ENCODE data around the gene GOLGA6C. TPM values are rescaled to one million over a fixed set of nuclear protein-coding genes. Genes with fewer than 3 reads are reported as not detected.
"Not testable (repeated sequence)": the region's sequence is repeated elsewhere in the genome, so short reads cannot be mapped to it uniquely, and the experiment has no call there.

Gene GOLGA6C
- polyA plus RNA-seq, 1 donor = not detected

GRCh38 chr15:75227112-75227511 is 31.0 kb upstream of the GOLGA6C start:
- not testable (repeated sequence) for DNase-seq (ENCODE audit: low read depth)

GRCh38 chr15:75227663-75228280 is 30.4 kb upstream of the GOLGA6C start:
- no peak for DNase-seq (ENCODE audit: low read depth)

DNA sequence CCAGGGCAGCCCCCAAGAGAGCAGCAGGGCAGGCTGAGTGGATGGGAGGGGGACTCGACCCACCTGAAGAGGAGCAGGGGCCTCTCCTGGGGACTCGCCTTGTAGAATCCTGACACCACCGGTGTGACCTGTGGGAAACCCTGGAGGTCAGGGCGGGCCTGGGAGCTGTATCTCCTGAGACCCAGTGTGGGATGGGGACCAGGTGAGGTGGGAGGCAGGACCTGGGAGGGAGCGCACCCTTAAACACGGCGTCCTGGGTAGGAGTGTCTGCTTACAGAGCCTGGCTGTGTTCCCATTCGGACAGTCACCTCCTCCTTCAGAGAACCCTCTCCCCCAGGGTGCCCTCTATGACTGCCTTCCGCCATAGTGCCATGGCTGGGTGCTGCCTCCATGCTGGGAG is 29.3 kb upstream of the GOLGA6C start:
- DNase-seq (ENCODE audit: low read depth) = no peak

- DNase-seq (ENCODE audit: low read depth) = no peak
These were observed 28.7 kb upstream of the GOLGA6C start for GRCh38 chr15:75229191-75230015.

DNA sequence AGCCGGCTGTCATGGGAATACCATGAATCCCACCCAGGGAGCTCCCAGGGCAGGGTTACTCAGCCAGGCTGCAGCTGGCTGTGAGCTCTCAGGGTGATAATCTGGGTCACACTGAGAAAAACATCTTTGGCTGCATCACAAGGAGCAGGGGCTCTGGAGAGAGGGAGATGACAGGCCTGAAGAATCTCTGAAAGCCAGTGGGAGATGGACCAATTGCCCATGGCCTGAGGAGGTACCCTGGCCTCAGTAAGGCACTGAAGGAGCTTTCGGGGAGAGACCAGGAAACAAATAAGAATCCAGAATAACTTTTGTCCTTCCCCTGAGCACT is 28.2 kb upstream of the GOLGA6C start:
- no peak for DNase-seq (ENCODE audit: low read depth)

- DNase-seq (ENCODE audit: low read depth) = no peak
These were observed 27.4 kb upstream of the GOLGA6C start for GRCh38 chr15:75230551-75231371.

- no peak for DNase-seq (ENCODE audit: low read depth)
These were observed 26.3 kb upstream of the GOLGA6C start for GRCh38 chr15:75231836-75232235.

DNA sequence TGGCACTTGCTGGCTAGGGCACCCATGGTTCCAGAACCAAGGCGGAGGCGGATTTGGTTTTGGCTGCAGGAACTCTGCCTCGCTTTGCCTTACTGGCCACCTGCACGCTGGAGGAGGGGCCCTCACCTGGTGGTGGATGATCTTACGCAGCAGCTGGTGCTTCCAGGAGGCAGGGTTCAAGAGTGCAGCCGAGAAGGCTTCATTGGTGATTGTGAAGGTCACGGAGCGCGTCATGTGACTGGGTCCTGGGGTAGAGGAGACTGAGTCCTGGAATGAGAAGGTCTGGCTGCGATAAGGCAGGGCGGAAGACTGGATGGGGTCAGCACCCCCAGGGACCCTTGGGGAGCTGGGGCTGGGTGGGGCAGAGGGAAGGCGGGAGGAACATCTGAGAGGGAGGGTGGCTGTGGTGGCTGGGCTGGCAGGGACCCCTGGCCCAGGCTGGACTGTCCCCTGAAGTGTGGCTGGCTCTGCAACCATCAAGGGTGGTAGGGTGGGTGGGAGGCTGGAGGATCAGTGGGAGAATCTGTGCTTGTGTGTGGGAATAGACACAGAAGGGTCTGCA is 25.8 kb upstream of the GOLGA6C start:
- no peak for DNase-seq (ENCODE audit: low read depth)

- DNase-seq (ENCODE audit: low read depth) = no peak
These were observed 25.2 kb upstream of the GOLGA6C start for GRCh38 chr15:75232826-75233503.

- DNase-seq (ENCODE audit: low read depth) = no peak
These were observed 24.5 kb upstream of the GOLGA6C start for GRCh38 chr15:75233504-75234190.

DNA sequence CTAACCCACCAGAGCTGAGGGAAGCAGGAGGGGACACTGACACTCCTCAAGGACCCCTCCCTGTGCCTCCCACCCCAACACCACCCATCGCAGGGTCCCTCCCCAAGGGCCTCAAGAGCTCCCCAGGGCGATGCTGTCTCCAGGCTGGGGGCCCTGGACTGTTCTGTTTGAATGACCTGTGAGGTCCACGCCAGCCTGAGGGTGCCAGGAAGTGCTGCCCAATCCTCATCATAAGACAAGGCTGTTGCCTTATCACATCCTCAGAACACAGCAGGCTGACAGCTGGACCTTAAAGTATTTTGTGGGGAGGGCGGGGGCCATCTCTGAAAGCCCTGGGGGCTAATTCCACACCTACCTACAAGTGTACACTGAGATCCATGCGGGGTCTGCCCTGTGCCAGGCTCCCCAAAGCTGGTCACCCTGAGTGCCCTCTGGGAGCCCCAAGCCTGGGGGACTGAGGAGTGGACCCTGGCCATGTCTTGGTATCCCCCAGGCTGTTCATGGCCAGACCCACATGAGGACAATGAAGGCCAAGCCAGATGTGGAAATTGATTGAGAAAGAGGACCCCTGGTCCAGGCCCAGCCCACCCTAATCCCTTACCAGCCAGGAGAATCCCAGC is 23.8 kb upstream of the GOLGA6C start:
- no peak for DNase-seq (ENCODE audit: low read depth)

- DNase-seq (ENCODE audit: low read depth) = no peak
These were observed 23.0 kb upstream of the GOLGA6C start for GRCh38 chr15:75235051-75235673.

GRCh38 chr15:75235760-75236729 is 22.1 kb upstream of the GOLGA6C start:
- no peak for DNase-seq (ENCODE audit: low read depth)

GRCh38 chr15:75237316-75237982 is 20.7 kb upstream of the GOLGA6C start:
- no peak for DNase-seq (ENCODE audit: low read depth)

DNA sequence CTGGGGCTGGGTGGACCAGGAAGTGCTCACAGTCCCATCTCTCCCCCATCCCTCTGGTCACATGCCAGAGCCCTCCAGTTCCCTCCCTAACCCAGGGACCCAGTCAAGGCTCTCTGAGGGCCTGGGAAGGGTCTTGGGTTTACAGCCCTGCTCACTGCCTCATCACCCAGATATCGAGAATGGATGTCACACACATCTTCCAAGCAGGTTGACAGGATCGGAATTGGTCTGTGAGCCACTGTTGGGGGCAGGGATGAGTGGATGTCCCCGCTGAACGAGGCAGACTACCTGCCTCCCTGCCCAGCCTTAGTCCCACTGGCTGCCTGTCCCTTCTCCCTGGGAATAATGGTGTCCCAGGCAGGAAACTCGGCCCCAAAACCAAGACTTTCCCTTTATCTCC is 20.0 kb upstream of the GOLGA6C start:
- no peak for DNase-seq (ENCODE audit: low read depth)

DNA sequence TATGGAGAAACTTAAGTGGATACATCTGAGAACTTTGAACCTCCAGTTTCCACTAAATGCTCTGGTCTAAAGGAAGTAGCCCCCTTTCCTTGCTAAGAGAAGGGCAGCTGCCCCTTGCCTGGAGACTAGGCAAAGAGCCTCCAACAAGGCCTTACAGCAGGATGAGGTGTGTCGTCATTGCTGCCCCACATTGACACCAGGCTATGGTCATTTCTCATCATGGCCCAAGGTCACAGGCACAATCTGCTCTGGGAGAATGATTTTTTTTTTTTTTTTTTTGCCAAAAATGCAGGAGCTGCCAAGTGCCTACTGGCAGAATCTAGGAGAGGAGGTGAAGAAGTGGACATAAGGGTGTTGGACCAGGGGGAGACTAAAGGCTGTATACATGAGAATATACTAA is 12.4 kb upstream of the GOLGA6C start:
- DNase-seq (ENCODE audit: low read depth) = not testable (repeated sequence)

DNA sequence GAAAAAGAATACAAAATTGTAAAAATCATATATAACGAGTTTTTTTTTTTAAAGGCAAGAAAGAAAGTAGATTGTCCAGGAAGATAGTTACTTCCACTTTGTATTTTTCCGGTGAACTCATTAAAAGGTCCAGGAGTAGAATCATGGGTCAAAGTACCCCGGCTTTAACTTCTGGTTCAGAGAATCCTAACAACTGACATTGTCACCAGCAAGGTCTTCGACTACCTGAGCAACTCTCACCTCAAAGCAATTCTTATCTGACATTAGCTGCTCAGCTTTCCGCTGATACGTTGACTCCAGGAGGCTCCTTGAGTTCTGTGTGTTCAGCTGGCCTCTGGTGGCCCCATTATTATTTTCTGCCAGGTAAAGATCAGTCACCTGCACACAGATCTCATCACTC is 9.1 kb upstream of the GOLGA6C start:
- not testable (repeated sequence) for DNase-seq (ENCODE audit: low read depth)

DNA sequence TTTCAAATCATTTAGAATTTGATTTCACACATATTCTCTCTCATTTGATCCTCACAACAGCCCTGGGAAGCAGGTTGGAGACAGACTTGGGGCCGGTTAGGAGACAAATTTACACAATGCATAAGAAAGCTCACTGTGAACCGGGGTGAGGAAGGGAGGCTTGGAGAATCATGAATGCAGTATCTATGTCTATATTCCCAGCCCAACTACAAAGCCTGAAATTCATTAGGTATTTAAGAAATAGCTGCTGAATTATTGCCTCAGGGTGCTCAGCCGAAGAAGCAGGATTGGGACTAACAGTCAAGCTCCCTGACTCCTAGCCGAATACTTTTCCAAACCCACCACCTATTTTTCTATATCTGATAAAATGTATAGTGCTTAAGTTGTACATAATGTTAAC is 8.4 kb upstream of the GOLGA6C start:
- no peak for DNase-seq (ENCODE audit: low read depth)
